Astrocyte (in vitro differentiated cells and primary cell): ENCODE measurements around the gene TYSND1. TPM values are rescaled to one million over a fixed set of nuclear protein-coding genes. Genes with fewer than 3 reads are reported as not detected.

Experiments used
- DNase-seq: peaks from one replicate; pipeline ENCODE4 v3.0.0-alpha.2; 2010; ENCODE audit warnings: low read depth
- FAIRE-seq: peaks from 2 replicates; lab custom pipeline; 2011; peaks lifted over from hg19 to GRCh38; lab: Jason Lieb, UNC
- H2AFZ ChIP-seq: 2 replicates; pipeline ENCODE4 v1.6.0; 2012; ENCODE audit warnings: low read depth, low read length, inconsistent platforms
- H3K27ac ChIP-seq: 2 replicates; pipeline ENCODE4 v1.5.1; 2011; ENCODE audit warnings: low read depth, low read length, inconsistent platforms
- H3K27me3 ChIP-seq: 2 replicates; pipeline ENCODE4 v1.6.0; 2011; ENCODE audit warnings: low read length, inconsistent platforms; ENCODE audit not compliant: insufficient read depth
- H3K36me3 ChIP-seq: 2 replicates; pipeline ENCODE4 v1.5.1; 2011; ENCODE audit warnings: low read length, inconsistent platforms; ENCODE audit not compliant: insufficient read depth
- H3K4me1 ChIP-seq: 2 replicates; pipeline ENCODE4 v1.5.1; 2011; ENCODE audit warnings: low read length, inconsistent platforms; ENCODE audit not compliant: insufficient read depth
- H3K4me2 ChIP-seq: 2 replicates; pipeline ENCODE4 v1.6.0; 2012; ENCODE audit warnings: low read length, inconsistent platforms
- H3K4me3 ChIP-seq: 2 replicates; pipeline ENCODE4 v1.5.1; 2011; ENCODE audit warnings: low read depth, mild to moderate bottlenecking, low read length, inconsistent platforms; ENCODE audit not compliant: insufficient read depth
- H3K79me2 ChIP-seq: 2 replicates; pipeline ENCODE4 v1.6.0; 2012; ENCODE audit warnings: mild to moderate bottlenecking, low read length, inconsistent platforms; ENCODE audit not compliant: insufficient read depth
- H3K9ac ChIP-seq: 2 replicates; pipeline ENCODE4 v1.6.0; 2012; ENCODE audit warnings: mild to moderate bottlenecking, low read length, inconsistent platforms
- H3K9me3 ChIP-seq: 2 replicates; pipeline ENCODE4 v1.5.1; 2012; ENCODE audit warnings: low read depth, mild to moderate bottlenecking, low read length, inconsistent platforms; ENCODE audit not compliant: insufficient read depth
- H4K20me1 ChIP-seq: 2 replicates; pipeline ENCODE4 v1.6.0; 2012; ENCODE audit warnings: low read length, inconsistent platforms; ENCODE audit not compliant: insufficient read depth
- H3K27ac Mint-ChIP-seq: one replicate; pipeline ENCODE4 v1.8.0; 2021; ENCODE audit warnings: mild to moderate bottlenecking, mixed read lengths; ENCODE audit not compliant: unreplicated experiment
- H3K27me3 Mint-ChIP-seq: one replicate; pipeline ENCODE4 v1.8.0; 2021; ENCODE audit warnings: low read depth, mixed read lengths; ENCODE audit not compliant: unreplicated experiment
- H3K36me3 Mint-ChIP-seq: one replicate; pipeline ENCODE4 v1.8.0; 2021; ENCODE audit warnings: low read depth, mixed read lengths; ENCODE audit not compliant: unreplicated experiment
- H3K4me1 Mint-ChIP-seq: one replicate; pipeline ENCODE4 v1.8.0; 2021; ENCODE audit warnings: low read depth, mixed read lengths; ENCODE audit not compliant: unreplicated experiment
- H3K4me3 Mint-ChIP-seq: one replicate; pipeline ENCODE4 v1.8.0; 2021; ENCODE audit warnings: mild to moderate bottlenecking, moderate library complexity, mixed read lengths; ENCODE audit not compliant: unreplicated experiment
- H3K9me3 Mint-ChIP-seq: one replicate; pipeline ENCODE4 v1.8.0; 2021; ENCODE audit warnings: mild to moderate bottlenecking, mixed read lengths; ENCODE audit not compliant: unreplicated experiment
- EZH2 ChIP-seq: IDR thresholded peaks from 2 replicates; pipeline ENCODE4 v1.6.1; 2012; ENCODE audit warnings: mild to moderate bottlenecking, low read length, inconsistent platforms; ENCODE audit not compliant: insufficient read depth
- total RNA-seq: library from RNA; stranded (reverse); gene quantifications from 2 replicates; pipeline ENCODE4 v1.2.1, GENCODE V29; 2021
- TF ChIP-seq, protein P1 (sequence below): IDR thresholded peaks from 2 replicates; pipeline ENCODE4 v1.5.1; 2011; ENCODE audit warnings: low read depth, mild to moderate bottlenecking, inconsistent platforms, low read length, moderate library complexity; ENCODE audit not compliant: insufficient read depth

The TYSND1 gene
- total RNA-seq, 1 donor from 2014 or later, result 8.9 TPM

DNA sequence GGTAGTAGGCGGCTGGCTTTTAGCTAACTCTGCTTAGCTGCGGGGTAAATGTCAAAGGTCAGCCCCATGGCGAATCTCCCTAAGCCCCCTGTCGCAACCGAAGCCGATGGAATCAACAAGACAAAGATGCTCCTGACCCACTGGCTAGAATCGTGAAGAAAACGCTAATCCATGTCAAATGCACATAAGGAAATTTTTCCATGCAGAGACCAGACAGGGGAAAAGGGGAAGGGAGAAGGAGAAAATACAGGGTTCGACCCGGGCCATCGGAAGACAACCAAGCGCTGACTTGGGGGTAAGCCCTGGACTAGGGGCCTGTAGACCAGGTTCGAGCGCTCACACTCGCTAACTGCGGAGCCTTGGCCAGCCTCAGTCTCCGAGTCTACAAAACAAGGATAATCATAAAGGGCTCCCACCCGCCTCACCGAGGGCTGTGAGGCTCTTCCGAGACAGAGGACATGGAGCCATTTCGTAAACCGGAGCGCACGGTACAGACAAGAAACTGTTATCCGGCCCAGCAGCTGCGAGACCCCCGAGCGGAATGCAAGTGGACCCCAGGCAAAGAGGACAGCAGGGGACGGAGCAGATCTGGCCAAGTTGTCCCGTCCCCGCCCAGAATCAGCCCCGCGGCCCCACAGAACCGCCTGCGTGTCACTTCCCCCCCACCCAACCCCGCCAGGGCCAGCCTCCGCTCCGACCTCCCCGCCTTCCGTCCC, 23.3 kb upstream of the TYSND1 start:
- H2AFZ ChIP-seq, result peak overlapping the region; percentile 51
- Mint-ChIP-seq H3K9me3 (no peaks in the 10 kb centered on the region), H3K4me3 (peak overlapping the region; percentile 97), H3K27me3 (no peaks in the 10 kb centered on the region), H3K4me1 (peaks cover 22% of the 10 kb centered on the region), H3K36me3 (peaks cover 3% of the 10 kb centered on the region), H3K27ac (peak overlapping the region; percentile 90)
- TF ChIP-seq EZH2, result no peak
- TF ChIP-seq, protein P1, sequence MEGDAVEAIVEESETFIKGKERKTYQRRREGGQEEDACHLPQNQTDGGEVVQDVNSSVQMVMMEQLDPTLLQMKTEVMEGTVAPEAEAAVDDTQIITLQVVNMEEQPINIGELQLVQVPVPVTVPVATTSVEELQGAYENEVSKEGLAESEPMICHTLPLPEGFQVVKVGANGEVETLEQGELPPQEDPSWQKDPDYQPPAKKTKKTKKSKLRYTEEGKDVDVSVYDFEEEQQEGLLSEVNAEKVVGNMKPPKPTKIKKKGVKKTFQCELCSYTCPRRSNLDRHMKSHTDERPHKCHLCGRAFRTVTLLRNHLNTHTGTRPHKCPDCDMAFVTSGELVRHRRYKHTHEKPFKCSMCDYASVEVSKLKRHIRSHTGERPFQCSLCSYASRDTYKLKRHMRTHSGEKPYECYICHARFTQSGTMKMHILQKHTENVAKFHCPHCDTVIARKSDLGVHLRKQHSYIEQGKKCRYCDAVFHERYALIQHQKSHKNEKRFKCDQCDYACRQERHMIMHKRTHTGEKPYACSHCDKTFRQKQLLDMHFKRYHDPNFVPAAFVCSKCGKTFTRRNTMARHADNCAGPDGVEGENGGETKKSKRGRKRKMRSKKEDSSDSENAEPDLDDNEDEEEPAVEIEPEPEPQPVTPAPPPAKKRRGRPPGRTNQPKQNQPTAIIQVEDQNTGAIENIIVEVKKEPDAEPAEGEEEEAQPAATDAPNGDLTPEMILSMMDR, result no peak
- H3K79me2 ChIP-seq, result peaks cover 54% of the 10 kb centered on the region
- H3K27ac ChIP-seq, result peak overlapping the region; percentile 89
- no peak for DNase-seq
- peak overlapping the region; percentile 90 for H3K4me2 ChIP-seq
- H3K4me3 ChIP-seq, result peak overlapping the region; percentile 100
- H3K36me3 ChIP-seq, result peaks cover 21% of the 10 kb centered on the region
- H3K9ac ChIP-seq, result peak overlapping the region; percentile 100
- no peak for FAIRE-seq
- peaks cover 10% of the 10 kb centered on the region for H3K4me1 ChIP-seq
- H3K9me3 ChIP-seq, result no peaks in the 10 kb centered on the region
- H4K20me1 ChIP-seq, result peaks cover 50% of the 10 kb centered on the region
- no peaks in the 10 kb centered on the region for H3K27me3 ChIP-seq

DNA sequence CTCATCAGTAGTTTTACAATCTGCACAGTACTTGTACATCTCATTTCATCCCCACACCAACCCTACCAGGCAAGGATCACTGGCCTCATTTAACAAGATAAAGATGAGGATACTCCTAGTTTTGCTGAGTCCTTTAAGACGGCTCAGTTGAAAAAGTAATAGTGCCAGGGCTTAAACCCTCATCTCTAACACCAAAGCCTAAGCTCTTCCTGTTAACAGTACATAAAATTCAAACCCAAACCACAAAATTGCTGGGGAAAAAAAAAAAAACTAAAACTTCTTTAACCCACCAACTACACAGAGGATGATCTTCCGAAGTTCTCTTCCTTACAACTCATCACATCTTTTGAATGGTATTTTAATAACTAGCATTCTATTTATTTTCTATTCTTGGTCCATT, 22.5 kb upstream of the TYSND1 start:
- no peaks in the 10 kb centered on the region for H3K27me3 Mint-ChIP-seq
- H3K9me3 Mint-ChIP-seq, result no peaks in the 10 kb centered on the region
- DNase-seq (no peak), FAIRE-seq (no peak)
- Histone ChIP-seq H3K27me3 (no peaks in the 10 kb centered on the region), H2AFZ (no peak overlapping the region), H4K20me1 (peaks cover 58% of the 10 kb centered on the region), H3K36me3 (peaks cover 25% of the 10 kb centered on the region), H3K27ac (no peak overlapping the region), H3K4me2 (peak overlapping the region; percentile 90), H3K4me3 (peak overlapping the region; percentile 100), H3K9ac (peak overlapping the region; percentile 100), H3K79me2 (peaks cover 62% of the 10 kb centered on the region), H3K4me1 (peaks cover 11% of the 10 kb centered on the region), H3K9me3 (no peaks in the 10 kb centered on the region)
- H3K4me1 Mint-ChIP-seq, result peaks cover 25% of the 10 kb centered on the region
- H3K36me3 Mint-ChIP-seq, result peaks cover 3% of the 10 kb centered on the region
- H3K27ac Mint-ChIP-seq, result peak overlapping the region; percentile 90
- H3K4me3 Mint-ChIP-seq, result peak overlapping the region; percentile 97
- no peak for TF ChIP-seq EZH2
- TF ChIP-seq, protein P1, result no peak

DNA sequence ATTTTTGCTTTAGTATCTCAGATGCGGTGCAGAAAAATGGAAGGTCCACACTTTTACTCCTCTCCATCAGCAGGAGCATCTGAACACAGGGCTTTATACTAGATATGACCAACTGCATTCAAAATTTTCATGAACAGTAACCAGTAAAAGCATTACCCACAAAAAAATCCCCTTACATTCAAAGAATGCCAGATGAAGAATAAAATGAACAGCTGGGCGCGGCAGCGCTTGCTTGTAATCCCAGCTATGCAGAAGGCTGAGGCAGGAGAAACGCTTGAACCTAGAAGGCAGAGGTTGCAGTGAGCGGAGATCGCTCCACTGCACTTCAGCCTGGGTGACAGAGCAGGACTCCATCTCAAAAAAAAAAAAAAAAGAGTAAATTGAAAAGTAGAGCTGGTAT, 20.7 kb upstream of the TYSND1 start:
- DNase-seq (no peak), FAIRE-seq (no peak)
- H3K9me3 ChIP-seq, result no peaks in the 10 kb centered on the region
- H3K4me3 Mint-ChIP-seq, result peak overlapping the region; percentile 70
- H3K27me3 ChIP-seq, result no peaks in the 10 kb centered on the region
- H3K4me3 ChIP-seq, result no peak overlapping the region
- H4K20me1 ChIP-seq, result peaks cover 75% of the 10 kb centered on the region
- H3K27ac Mint-ChIP-seq, result no peak overlapping the region
- H3K27me3 Mint-ChIP-seq, result no peaks in the 10 kb centered on the region
- H3K27ac ChIP-seq, result no peak overlapping the region
- H3K36me3 Mint-ChIP-seq, result peaks cover 3% of the 10 kb centered on the region
- no peaks in the 10 kb centered on the region for H3K9me3 Mint-ChIP-seq
- no peak overlapping the region for H2AFZ ChIP-seq
- peaks cover 37% of the 10 kb centered on the region for H3K4me1 Mint-ChIP-seq
- TF ChIP-seq, protein P1, result no peak
- TF ChIP-seq EZH2, result no peak
- peaks cover 79% of the 10 kb centered on the region for H3K79me2 ChIP-seq
- peaks cover 14% of the 10 kb centered on the region for H3K4me1 ChIP-seq
- peak overlapping the region; percentile 90 for H3K4me2 ChIP-seq
- H3K9ac ChIP-seq, result no peak overlapping the region
- H3K36me3 ChIP-seq, result peaks cover 28% of the 10 kb centered on the region
